ENCODE measurements around the gene MX2.
"Not testable (repeated sequence)": the region's sequence is repeated elsewhere in the genome, so short reads cannot be mapped to it uniquely, and the experiment has no call there.

The MX2 gene

DNA sequence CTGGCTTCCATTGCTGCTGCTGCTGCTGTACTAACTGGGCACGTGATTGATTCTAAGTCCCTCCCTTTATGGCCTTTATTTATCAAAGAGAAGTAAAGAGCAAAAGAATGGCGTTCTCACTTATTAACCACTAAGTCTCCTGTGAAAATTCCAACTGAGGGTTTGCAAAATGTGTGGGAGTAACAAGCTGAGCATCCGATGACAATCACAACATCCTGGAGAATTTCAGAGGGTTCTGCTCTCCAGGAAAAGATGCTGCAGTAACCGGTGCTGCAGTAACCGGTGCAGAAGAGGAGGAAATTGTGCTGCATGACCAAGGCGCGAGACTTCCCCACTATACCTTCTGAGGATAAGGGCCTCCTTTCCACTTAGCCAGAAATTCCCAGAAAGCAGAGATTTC lies 12.7 kb upstream of the MX2 start:
- ChIA-PET POLR2A (ENCODE audit: low non-redundant PET) (no interaction called here), CTCF (no interaction called here)
- TF ChIP-seq CTCF (conservative IDR thresholded peaks at IDR 0.05; ENCODE audit: low read depth) = no peak
- H3K27ac ChIP-seq = no peak overlapping the region
- DNase-seq (ENCODE audit: low spot score) = no peak

DNA sequence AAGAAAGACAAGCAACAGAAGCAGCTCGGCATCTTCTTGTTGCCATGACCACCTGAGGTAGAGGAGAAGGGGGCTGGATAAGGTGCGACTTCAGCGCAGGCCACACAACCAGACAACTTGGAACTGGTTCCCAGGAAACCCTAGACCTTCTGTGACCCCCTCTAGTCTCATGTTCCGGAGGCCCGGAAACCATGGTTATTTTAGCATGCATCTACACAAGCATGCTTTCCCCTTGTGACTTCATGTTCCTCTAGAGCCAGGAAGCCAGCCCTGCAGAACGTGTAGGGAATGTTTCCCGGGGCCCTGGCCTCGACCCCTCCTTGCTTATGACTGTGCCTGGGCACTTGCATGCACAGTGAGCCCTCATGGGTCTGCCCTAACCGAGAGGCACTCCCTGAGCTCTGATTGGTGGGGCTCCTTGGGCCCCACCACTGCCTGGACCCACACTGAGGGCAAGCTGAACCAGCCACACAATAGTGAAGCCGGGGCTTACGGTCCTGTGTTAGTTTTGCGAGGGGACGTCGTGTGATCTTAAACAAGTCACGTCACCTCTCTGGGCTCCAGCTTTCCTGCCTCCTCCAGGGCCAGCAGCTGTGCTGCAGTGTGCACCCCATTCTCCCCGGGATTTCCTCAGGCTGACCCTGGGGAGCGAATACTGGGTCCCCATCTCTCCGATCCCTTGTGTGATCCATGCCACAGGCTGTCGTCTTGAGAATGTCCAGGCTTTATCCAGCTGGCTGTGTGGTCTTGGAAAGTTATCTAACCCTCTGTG lies 12.0 kb upstream of the MX2 start:
- no peak for DNase-seq (ENCODE audit: low spot score)
- POLR2A ChIA-PET (ENCODE audit: low non-redundant PET) = no interaction called here
- TF ChIP-seq CTCF (conservative IDR thresholded peaks at IDR 0.05; ENCODE audit: low read depth) = no peak
- CTCF ChIA-PET = no interaction called here
- H3K27ac ChIP-seq = no peak overlapping the region

DNA sequence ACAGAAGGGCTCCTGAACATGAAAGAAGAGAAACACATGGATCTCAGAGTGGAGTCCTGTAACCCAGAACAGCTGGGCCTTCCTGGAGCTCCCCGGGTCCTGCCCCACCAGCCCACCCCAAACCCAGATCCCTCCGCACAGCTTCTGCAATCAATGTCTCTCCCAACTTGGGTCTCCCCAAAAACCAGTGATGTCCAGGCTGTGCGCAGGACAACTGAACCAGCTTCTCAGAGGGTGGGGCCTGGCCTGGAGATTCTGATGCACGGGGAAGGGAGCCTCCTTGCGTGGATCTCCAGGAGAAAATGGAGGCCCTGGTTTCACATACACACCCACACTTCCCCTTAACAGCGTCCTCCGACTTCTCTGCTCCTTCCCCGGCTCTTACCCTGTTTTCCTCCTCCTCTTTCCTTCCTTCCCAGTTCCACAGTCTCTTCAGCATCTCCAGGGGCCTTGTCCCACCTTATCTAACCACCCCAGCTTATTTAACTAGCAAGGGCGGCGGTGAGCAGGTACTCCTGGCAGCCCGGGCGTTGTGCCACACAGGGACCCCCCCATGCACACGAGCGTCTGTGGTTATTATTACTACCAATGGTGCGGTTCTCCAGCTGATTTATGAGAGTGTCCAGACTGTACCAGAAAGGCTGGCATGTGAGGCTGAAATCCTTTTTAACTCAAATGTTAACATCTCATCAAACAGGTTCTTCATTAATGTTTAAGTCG lies 11.2 kb upstream of the MX2 start:
- no peak for DNase-seq (ENCODE audit: low spot score)
- TF ChIP-seq CTCF (conservative IDR thresholded peaks at IDR 0.05; ENCODE audit: low read depth) = no peak
- POLR2A ChIA-PET (ENCODE audit: low non-redundant PET) = no interaction called here
- CTCF ChIA-PET = no interaction called here
- no peak overlapping the region for H3K27ac ChIP-seq

DNA sequence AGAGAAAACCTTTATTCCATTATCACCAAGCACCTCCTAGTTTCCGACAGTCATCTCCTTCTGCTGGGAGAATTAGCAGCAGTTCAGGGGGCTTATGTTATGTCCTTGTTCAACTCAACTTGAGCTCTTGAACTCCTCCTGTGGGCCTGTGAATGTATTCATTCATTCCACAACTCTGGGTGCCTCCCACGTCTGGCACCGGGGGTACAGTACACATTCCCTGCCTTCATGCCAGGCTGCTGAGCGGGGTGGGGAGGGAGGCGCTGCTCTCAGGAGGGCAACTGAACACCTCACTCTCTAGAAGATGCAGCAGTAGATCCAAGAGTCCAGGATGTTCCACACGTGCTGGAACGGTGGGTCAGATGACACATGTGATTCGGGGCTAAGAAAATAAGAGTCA lies 4.3 kb upstream of the MX2 start:
- CTCF ChIA-PET = no interaction called here
- no peak overlapping the region for H3K27ac ChIP-seq
- no peak for TF ChIP-seq CTCF (conservative IDR thresholded peaks at IDR 0.05; ENCODE audit: low read depth)
- DNase-seq (ENCODE audit: low spot score) = no peak
- POLR2A ChIA-PET (ENCODE audit: low non-redundant PET) = no interaction called here

DNA sequence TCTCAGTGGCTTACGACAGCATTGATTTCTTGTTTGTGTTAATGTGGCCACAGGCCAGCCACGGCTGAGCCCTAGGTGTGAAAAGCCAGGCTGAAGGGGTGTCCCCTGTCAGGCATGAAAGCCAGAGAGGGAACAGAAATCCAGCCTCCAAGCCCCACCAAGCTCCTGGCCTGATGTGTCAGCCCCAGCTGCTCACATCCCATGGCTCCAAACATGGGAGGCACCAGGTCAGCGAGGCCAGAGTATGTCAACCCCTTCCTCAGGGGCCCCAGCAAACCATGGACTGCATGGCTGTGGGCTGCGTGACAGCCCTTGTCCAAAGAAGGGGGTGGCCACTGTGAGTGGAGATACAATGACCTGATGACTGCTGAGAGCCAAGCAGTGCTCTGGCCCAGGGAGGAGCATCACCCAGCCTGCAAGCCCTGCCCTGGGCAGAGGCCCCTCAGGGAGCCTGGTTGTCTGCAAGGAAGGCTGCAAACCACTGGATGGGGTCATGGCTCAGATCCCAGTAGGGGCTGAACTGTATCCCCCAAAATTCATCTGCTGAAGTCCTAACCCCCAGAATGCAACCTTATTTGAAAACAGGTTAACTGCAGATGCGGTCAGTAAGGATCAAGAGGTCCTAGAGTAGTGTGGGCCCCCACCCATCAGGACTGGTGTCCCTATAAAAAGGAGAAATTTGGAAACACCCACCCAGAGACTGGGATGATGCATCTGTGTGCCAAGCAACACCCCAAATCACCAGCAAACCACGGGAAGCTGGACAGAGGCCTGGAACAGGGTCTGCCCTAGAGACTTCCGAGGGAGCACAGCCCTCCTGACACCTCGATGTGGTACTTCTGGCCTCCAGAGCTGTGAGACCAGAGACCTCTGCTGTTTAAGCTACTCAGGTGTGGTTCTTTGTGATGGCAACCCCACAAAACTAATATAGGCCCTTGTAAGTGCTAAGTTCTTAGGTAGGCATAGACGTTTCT lies 3.3 kb upstream of the MX2 start:
- no peak for DNase-seq (ENCODE audit: low spot score)
- CTCF ChIA-PET = interaction anchor here (0.6 kb wide), 1 partner anchor 88 kb away, joined by 4 read pairs; no protein-coding TSS in a partner anchor
- TF ChIP-seq CTCF (conservative IDR thresholded peaks at IDR 0.05; ENCODE audit: low read depth) = no peak
- POLR2A ChIA-PET (ENCODE audit: low non-redundant PET) = no interaction called here
- H3K27ac ChIP-seq = no peak overlapping the region

- DNase-seq (ENCODE audit: low spot score) = no peak
- CTCF ChIA-PET = interaction anchor here (0.6 kb wide), 1 partner anchor 87 kb away, joined by 4 read pairs; no protein-coding TSS in a partner anchor
- no peak for TF ChIP-seq CTCF (conservative IDR thresholded peaks at IDR 0.05; ENCODE audit: low read depth)
- H3K27ac ChIP-seq = no peak overlapping the region
- POLR2A ChIA-PET (ENCODE audit: low non-redundant PET) = no interaction called here
Measured at GRCh38 chr21:41359286-41359685, 2.5 kb upstream of the MX2 start.

GRCh38 chr21:41359754-41360071 lies 2.1 kb upstream of the MX2 start:
- H3K27ac ChIP-seq; CTCF ChIA-PET; POLR2A ChIA-PET (ENCODE audit: low non-redundant PET); DNase-seq (ENCODE audit: low spot score): not testable (repeated sequence)

Data from RWPE1 (cell line).